EL (cell line): Measurements from ENCODE around the gene RAP1GAP2.
"Not testable (repeated sequence)": the region's sequence is repeated elsewhere in the genome, so short reads cannot be mapped to it uniquely, and the experiment has no call there.

Source experiments
- DNase-seq: peaks from one replicate; pipeline ENCODE4 v3.0.0-alpha.2; 2016

The RAP1GAP2 gene

DNA sequence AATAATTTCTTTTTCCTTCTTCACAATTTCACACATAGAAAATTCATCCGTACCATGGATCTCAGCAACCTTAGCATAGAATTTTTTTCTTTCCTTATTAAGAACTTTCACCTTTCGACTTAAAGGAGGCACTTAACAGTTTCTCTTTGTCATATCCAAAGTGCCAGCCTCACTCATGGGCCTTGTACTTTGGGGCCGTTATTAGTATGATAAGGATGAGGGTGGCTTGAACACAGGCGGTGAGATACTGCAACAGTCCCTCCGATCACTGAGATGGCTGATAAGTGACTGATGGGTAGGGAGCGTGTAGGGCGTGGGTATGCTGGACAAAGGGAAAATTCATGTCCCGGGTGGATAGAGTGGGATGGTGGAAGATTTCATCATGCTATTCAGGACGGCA is 181.9 kb downstream of the RAP1GAP2 start:
- no peak for DNase-seq

DNA sequence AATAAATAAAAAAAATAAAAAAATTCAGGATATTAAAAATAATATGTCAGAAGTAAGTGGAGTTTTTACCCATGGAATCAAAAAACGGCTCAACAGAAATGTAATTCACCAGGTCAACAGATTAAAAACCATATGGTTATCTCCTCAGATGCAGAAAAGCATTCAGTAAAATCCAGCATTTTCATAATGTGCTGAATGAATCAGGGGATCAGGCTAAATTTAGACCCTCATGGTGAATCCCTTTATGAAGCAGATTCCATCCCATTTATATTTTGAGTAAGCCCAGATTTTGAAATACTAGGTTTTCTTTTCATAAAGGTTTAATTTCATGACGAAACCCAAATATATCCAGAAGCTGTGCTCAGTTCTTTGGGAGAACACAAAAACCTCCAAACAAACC is 182.8 kb downstream of the RAP1GAP2 start:
- no peak for DNase-seq

DNA sequence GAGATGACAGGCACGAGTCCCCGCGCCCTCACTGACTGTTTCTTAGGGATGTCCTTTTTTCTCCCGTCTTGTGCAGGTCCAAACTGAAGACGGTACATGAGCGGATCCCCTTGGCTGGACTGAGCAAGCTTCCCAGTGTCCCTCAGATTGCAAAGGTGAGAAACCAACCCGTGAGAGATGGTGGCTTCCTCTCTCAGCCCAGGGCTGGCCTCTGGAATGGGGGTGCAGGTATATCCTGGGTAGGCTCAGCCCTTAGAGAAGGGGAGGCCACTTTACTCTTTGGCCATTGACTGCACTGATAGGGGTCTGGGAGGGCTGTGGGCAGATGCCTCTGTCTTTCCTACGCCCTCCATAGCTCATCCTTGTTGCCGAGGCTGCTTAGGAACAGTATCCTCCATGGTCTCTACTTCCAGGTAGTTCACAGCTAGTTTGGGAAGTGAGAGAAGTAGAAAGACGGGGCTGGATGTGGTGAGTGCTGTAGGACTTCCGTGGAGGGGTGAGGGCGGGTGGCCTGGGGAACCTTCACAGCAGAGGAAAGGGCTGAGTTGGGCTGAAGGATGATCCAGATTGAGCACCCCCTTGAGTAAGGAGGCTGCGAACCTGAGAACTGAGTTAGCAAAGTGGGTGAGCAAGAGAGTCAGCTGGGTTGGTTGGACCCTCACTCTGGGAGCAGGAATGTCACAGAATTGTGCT is 184.1 kb downstream of the RAP1GAP2 start:
- no peak for DNase-seq

DNA sequence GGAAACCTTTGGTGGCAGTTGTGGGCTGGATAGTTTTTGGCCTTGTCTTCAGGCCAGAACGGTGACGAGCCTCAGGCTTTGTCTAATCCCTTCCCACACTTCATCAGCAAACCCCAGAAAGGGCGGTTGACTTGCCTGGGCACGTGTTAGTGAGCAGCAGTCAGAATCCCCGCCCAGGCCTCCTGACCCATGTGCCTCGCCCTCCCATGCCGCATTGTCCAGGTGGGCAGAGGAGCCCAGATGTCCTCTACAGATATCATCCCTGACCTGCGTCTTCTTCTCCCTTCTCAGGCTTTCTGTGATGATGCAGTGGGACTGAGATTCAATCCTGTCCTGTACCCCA is 184.6 kb downstream of the RAP1GAP2 start:
- no peak for DNase-seq

DNA sequence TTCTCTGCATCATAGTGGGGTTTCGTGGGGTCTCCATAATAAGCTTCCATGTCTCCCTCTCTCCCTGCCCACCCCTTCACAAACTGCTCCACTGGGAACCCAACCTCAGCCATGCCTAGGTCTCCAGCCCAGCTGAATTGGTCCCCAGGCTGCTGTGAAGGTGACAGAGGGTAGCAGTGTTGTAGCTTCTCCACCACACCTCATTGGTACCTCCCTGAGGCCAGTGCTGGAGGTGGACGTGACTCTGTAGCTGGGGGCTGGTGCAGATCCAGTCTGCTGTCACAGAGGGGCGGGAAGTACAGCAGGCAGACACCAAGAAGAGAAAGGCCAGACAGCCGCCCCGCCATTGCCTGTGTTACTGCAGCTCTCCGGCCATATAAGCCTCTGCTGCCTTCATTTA is 185.1 kb downstream of the RAP1GAP2 start:
- no peak for DNase-seq

DNA sequence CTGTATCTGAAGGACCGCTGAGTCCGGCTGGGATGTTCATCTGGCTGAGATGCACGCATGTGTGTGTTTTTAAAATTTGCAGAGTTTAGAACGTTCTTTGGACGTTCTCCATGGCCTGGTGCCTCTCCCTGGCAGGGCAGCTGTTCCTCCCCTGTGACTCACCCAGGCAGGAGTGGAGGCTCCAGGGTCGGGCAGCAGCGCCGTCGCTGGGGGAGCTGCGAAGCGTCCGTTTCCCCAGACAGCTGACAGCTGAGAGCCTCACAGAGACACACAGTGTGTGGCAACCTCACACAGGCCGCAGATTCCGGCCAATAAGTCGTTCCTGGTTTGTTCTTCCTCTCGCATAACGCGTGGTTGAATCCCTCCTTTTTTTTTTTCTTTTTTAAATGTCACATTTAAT is 186.6 kb downstream of the RAP1GAP2 start:
- peak; percentile 88 for DNase-seq

DNA sequence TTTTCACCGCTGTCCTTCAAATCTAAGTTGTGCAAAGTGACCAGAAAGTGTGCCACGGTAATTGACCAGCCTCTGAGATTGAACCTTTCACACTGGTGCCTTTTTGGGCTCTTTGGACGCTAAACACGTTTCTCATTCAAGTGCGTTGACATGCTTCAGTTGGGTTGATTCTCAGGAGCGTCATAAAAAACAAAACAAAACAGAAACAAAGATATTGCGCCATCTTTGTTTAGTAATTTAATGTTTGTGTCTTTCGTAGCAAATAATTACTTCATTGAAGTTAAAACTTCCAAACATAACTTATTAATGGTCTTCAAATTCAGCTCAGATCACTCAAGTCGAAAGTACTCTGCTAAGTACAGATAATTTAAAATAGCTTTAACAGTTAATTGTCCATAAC is 187.0 kb downstream of the RAP1GAP2 start:
- DNase-seq: no peak

DNA sequence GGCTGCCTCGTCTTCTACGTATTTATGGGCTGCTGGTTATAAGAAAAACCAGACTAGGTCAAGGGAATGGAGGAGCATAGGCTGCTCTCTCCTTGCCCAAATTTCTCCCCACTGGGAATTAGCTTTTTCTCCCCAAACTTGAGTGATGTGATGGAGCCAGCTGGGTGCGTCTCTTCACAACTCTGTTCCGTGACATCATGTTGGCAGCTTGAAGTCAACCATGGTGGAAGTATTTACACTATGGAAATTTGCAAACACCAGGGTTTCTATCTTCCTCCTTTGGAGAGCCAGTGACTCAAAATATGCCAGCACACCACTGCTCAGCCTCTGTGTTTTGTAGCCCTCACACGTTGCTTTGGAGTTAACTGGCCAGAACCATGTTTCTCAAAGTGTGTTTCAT is 189.1 kb downstream of the RAP1GAP2 start:
- DNase-seq: no peak

DNA sequence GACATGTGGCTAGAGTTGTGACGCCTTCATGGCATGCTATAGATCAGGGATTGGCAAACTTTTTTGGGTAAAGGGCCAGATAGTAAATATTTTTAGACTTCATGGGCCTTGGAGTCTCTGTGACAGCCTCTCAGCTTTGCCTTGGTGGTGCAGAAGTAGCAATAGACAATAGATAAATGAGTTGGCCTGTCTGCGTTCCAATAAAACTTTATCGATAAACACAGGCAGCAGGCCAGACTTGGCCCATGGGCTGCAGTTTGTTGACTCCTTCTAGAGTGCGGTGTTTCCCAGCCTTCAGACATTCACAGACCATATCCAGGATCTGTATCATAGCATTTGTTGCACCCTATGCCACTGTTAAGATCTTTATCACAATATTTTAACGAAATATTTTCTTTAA is 190.7 kb downstream of the RAP1GAP2 start:
- DNase-seq: no peak

DNA sequence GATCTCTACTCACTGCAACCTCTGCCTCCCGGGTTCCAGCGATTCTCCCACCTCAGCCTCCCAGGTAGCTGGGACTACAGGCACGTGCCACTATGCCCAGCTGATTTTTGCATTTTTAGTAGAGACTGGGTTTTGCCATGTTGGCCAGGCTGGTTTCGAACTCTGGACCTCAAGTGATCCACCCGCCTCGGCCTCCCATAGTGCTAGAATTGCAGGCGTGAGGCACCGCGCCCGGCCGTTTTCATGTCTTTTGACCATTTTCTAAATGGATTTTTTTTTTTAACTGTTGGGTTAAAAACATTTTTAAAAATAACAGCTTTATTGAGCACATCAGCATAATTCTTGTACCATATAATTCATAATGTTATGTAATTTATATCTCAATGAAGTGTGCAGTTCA is 193.2 kb downstream of the RAP1GAP2 start:
- not testable (repeated sequence) for DNase-seq

DNA sequence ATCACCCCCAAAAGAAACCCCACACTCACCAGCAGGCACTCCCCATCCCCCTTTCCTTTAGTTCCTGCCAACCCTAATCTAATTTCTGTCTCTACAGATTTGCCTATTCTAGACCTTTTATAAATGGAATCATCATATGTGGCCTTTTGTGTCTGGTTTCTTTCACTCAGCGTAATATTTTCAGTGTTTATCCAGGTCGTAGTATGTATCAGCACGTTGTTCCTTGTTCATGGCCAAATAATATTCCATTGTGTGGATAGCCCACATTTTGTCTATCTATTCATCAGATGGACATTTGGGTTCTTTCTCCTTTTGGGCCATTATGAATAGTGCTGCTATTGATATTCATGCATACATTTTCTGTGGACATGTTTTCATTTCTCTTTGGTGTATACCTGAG is 193.6 kb downstream of the RAP1GAP2 start:
- DNase-seq: no peak

DNA sequence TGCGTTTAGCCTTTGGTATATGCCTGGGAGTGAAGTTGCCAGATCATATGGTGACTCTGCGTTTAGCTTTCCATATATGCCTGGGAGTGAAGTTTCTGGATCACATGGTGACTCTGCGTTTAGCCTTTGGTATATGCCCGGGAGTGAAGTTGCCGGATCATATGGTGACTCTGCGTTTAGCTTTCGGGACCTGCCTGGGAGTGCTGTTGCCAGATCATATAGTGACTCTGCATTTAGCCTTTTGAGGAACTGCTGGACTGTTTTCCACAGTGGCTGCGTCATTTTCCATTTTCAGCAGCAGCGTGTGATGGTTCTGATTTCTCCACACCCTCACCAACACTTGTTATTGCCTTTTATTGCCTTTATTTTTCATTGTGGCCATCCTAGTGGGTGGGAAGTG is 194.2 kb downstream of the RAP1GAP2 start:
- no peak for DNase-seq

DNA sequence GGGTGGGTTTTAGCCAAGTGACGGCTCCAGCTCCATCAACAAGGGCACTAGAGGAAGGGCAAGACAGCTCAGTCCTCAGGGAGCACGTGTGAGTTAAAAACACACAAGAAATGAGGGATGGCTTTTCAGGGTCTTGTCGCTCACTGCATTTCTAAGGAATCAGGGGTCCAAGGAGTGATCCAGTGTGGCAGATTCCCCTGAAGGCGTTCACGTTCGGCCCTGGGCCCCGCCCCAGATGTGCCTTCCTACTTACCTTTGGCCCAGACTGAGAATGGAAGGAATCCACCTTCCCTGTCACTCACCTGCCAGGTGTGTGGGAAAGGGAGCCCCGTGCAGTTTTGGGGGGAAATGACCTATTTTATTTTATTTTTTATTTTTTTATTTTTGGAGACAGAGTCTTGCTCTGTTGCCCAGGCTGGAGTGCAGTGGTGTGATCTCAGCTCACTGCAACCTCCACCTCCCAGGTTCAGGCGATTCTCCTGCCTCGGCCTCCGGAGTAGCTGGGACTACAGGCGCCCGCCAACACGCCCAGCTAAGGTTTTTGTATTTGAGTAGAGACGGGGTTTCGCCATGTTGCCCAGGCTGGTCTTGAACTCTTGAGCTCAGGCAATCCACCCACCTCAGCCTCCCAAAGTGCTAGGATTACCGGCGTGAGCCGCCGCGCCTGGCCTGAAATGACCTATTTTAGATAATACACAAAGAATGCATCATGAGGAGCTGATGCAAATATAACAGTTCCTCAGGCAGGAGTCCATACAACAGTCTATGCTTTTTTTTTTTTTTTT is 195.3 kb downstream of the RAP1GAP2 start:
- DNase-seq: not testable (repeated sequence)

DNA sequence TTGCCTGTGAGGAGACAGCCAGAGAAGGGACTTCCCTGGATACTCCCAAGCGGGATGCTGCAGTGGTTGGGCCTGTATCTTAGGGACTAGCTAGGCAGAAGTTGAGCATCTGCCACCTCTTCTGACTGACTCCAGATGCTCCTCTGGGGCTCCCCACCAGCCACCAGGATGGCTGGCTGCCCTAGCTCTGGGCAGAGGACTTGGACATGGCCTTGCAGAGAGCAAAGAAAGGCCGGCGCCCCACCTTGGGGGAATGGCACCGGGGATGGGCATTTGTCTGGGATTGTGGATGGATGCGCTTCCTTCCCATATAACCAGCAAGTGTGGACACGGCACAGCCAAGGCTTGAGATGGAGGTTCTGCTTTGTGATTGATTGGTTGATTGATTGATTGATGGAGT is 198.2 kb downstream of the RAP1GAP2 start:
- DNase-seq: no peak

DNA sequence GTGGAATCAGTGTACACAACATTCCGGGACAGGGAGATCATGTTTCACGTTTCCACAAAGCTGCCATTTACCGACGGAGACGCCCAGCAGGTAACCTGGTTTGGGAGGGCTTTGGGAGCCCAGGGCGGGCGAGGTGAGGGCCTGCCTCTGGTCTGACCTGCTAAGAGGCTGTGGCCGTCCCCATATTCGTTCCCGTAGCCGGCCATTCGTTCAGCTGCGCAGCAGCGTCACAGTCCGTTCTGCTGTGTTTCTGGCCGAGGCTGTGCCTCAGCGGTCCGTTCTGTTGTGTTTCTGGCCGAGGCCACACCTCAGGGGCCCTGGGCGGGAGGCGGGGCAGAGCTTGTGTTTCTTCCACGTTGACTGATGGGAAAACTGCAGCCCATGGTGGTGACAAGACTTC is 199.1 kb downstream of the RAP1GAP2 start:
- DNase-seq: no peak

DNA sequence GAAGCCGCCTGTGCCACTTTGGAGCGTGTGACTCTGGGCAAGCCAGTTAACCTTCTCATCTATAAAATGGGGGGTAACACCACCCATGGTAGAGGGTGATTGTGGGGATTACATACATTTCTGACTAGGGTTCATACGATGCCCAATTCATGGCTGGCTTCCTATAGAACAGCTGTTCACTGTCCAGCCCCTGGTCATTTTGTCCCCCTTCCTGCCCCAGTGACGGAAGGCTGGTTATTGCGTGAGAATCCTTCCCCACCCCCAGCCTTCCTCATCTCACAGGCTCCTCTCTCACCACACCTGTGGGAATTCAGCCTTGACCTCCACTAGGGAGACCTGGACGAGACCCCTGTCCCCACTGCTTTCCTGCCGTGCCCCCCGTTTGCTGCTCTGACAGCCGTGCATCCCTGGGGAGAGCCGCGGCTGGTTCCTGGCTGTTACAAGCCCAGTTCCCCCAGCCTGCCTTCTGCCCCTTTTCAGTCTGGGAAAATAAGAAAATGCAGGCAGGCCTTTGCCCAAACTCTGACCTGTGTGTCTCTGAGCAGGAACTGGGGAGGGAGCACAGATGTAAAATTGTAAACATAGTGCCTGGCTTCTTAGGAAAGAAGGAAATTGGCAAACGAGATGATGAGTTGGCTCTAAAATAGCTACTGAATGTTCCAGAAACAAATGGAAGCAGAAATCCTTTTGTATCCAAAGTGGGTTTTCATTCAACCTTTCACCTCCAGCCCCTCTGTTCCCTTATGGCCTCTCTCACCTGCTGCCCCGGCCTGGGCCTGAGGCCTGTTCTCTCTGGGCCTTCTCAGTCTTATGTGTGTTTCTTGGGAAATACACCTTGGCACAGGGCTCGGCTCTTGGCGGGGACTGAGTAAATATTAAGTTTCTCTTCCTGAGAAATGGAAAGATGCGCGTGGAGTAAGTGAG is 199.9 kb downstream of the RAP1GAP2 start:
- no peak for DNase-seq

DNA sequence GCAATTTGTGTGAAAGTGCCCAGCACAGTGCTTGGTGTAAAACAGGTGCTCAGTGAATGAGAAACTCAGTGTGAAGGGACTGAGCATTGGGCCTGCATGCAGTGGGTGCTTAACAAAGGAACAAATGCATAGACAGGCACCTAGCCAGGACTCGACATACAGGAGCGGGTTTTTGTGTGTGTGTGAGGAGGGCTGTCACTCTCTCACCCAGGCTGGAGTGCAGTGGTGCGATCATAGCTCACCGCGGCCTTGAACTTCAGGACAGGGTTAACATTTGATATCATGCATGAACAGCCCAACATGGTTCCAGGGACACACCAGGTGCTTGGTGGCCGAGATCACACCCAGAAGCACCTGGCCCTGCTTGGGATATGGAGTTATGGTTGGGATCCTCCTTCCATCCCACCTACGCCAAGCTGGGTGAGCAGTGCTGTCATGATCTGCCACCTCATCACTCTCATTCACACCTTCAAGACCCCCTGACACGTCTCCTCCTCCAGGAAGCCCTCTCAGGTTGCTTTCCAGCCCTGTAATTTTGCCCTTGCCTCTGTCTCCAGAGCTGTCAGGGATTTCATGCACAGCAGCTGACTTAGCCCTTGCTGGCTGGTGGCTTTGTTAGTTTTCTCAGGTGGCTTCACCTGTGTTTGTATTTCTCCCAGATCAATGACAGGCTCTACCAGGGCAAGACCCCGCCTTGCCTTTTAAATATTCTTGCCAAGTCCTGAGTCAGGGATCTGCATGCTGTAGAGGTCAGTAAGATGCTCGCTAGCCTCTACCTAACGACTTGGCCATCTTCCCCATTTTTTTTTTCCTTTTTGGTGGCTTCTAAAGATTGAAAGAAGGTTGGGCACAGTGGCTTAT is 200.8 kb downstream of the RAP1GAP2 start:
- no peak for DNase-seq

DNA sequence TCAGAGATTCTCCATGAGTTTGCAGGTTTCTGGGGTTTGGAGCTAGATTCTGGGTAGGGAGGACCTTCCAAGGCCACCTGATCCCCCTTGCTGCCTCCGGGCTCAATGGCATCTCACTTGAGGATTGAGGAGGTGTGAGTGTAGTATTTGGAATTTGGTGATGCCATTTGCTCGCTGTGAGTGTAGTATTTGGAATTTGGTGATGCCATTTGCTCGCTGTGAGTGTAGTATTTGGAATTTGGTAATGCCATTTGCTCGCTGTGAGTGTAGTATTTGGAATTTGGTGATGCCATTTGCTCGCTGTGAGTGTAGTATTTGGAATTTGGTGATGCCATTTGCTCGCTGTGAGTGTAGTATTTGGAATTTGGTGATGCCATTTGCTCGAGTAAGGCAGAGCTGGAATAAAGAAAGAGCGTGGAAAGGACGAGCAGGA is 202.2 kb downstream of the RAP1GAP2 start:
- peak; percentile 75 for DNase-seq

DNA sequence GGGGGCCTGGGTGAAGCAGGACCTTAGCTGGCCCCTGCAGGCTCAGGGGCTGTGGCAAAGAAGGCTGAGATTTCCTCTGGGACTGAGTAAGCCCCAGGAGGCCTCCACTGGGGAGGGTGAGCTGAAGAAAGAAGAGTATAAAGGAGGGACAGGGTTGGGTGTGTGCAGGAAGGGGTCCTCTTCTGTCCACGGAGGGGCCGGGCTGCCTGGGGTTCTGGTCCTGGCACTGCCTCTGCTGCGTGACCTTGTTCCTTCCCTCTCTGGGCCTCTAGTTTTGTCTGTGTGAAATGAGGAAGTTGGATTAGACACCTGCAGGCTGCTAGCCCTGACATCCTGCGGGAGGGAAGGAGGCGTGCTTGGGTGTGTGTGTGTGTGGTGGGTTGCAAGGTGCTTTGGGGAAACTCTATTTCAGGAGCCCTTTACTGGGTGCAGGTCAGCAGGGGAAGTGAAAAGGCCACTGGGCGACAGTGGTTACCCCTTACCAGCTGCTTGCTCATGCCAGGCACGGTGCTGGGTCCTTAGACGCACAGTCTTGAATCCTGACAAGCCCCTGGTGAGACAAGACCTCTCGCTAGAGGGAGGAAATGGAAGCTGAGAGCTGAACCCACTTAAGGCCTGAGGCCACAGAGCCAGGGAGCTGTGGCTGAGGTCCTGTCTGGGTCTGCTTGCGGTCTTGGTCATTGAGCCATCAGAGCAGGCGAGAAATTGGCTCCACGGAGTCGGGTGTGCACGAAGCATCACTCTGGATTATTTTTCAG is 206.5 kb downstream of the RAP1GAP2 start:
- no peak for DNase-seq

DNA sequence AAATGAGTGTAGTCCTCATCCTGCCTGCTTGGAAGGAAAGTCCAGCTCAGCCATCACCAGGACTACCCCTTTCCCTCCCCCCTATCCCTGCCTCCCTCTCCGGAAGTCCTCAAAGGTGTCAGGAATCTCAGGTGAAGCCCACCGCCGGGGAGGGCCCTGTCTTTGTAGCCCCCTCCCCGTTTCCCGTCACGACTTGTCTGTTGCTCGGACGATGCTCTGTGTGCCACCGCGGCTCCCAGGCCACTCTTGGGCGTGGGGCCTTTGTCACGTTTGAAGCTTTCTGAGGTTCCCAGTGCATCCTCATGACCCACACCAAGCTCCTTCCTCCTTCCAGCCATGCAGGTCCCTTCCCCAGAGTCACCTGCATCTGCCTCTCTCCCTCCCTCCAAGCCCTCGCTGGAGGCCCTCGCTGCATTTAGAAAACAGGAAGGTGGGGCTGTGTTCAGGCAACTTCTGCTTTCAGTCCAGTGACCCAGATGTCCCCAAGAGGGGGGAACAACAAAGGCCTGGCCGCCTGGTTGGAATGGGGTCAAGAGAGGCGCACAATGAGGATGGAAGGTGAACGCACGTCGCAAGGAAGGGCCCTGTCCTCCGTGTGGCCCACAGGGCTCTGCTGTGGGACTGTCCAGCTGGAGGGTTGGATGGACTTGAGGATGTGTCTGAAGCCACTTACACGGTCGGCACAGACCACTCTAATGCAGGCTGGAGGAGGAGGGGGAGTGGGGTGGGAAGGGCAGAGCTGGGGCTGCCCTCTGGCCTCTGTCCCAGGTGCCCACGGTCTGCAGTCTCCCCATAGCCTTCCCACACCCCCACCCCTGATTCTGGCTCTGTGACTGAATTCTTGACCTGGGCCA is 207.3 kb downstream of the RAP1GAP2 start:
- no peak for DNase-seq
